ENCODE measurements around the gene CFAP43. TPM values are rescaled to one million over a fixed set of nuclear protein-coding genes. Genes with fewer than 3 reads are reported as not detected.
"Not testable (repeated sequence)": the region's sequence is repeated elsewhere in the genome, so short reads cannot be mapped to it uniquely, and the experiment has no call there.

CFAP43 gene
- total RNA-seq, 1 donor from 2014 or later, result 0.15 TPM

- peaks cover 3% of the 10 kb centered on the region for H3K36me3 Mint-ChIP-seq (ENCODE audit: low read depth)
- no peaks in the 10 kb centered on the region for H3K27me3 Mint-ChIP-seq (ENCODE audit: low read depth)
- DNase-seq (ENCODE audit: low spot score), result no peak
- TF ChIP-seq CTCF (IDR thresholded peaks at IDR 0.05), result no peak
- peak overlapping the region; percentile 20 for H3K4me3 Mint-ChIP-seq (ENCODE audit: unreplicated experiment)
- H3K27ac Mint-ChIP-seq (ENCODE audit: unreplicated experiment), result no peak overlapping the region
- H3K9me3 Mint-ChIP-seq (ENCODE audit: low read depth), result no peaks in the 10 kb centered on the region
- peaks cover 32% of the 10 kb centered on the region for H3K4me1 Mint-ChIP-seq (ENCODE audit: low read depth)
These were observed 20.9 kb upstream of the CFAP43 start for GRCh38 chr10:104253106-104253505.

GRCh38 chr10:104252368-104252767 lies 20.2 kb upstream of the CFAP43 start:
- TF ChIP-seq CTCF (IDR thresholded peaks at IDR 0.05), result no peak
- Mint-ChIP-seq H3K27ac (ENCODE audit: unreplicated experiment) (no peak overlapping the region), H3K4me1 (ENCODE audit: low read depth) (peaks cover 29% of the 10 kb centered on the region), H3K27me3 (ENCODE audit: low read depth) (no peaks in the 10 kb centered on the region), H3K9me3 (ENCODE audit: low read depth) (peaks cover 2% of the 10 kb centered on the region), H3K36me3 (ENCODE audit: low read depth) (no peaks in the 10 kb centered on the region), H3K4me3 (ENCODE audit: unreplicated experiment) (no peak overlapping the region)
- DNase-seq (ENCODE audit: low spot score), result no peak

- peaks cover 21% of the 10 kb centered on the region for H3K4me1 Mint-ChIP-seq (ENCODE audit: low read depth)
- H3K9me3 Mint-ChIP-seq (ENCODE audit: low read depth), result peaks cover 11% of the 10 kb centered on the region
- no peaks in the 10 kb centered on the region for H3K27me3 Mint-ChIP-seq (ENCODE audit: low read depth)
- H3K4me3 Mint-ChIP-seq (ENCODE audit: unreplicated experiment), result no peak overlapping the region
- no peak overlapping the region for H3K27ac Mint-ChIP-seq (ENCODE audit: unreplicated experiment)
- no peaks in the 10 kb centered on the region for H3K36me3 Mint-ChIP-seq (ENCODE audit: low read depth)
- no peak for DNase-seq (ENCODE audit: low spot score)
- TF ChIP-seq CTCF (IDR thresholded peaks at IDR 0.05), result no peak
These were observed 19.3 kb upstream of the CFAP43 start for GRCh38 chr10:104251443-104251842.

GRCh38 chr10:104250371-104250770 lies 18.2 kb upstream of the CFAP43 start:
- H3K27ac Mint-ChIP-seq (ENCODE audit: unreplicated experiment), result no peak overlapping the region
- no peak overlapping the region for H3K4me3 Mint-ChIP-seq (ENCODE audit: unreplicated experiment)
- H3K4me1 Mint-ChIP-seq (ENCODE audit: low read depth), result peaks cover 11% of the 10 kb centered on the region

GRCh38 chr10:104248931-104249330 lies 16.8 kb upstream of the CFAP43 start:
- peaks cover 11% of the 10 kb centered on the region for H3K9me3 Mint-ChIP-seq (ENCODE audit: low read depth)
- not testable (repeated sequence) for H3K4me1 Mint-ChIP-seq (ENCODE audit: low read depth); H3K27me3 Mint-ChIP-seq (ENCODE audit: low read depth); DNase-seq (ENCODE audit: low spot score); H3K36me3 Mint-ChIP-seq (ENCODE audit: low read depth); H3K4me3 Mint-ChIP-seq (ENCODE audit: unreplicated experiment); H3K27ac Mint-ChIP-seq (ENCODE audit: unreplicated experiment)

More at GRCh38 chr10:104250371-104250770, 18.2 kb upstream of the CFAP43 start:
- Mint-ChIP-seq H3K36me3 (ENCODE audit: low read depth) (no peaks in the 10 kb centered on the region), H3K27me3 (ENCODE audit: low read depth) (no peaks in the 10 kb centered on the region), H3K9me3 (ENCODE audit: low read depth) (peaks cover 11% of the 10 kb centered on the region)
- no peak for TF ChIP-seq CTCF (IDR thresholded peaks at IDR 0.05)
- no peak for DNase-seq (ENCODE audit: low spot score)

- TF ChIP-seq CTCF (IDR thresholded peaks at IDR 0.05), result no peak
- no peak overlapping the region for H3K4me3 Mint-ChIP-seq (ENCODE audit: unreplicated experiment)
- no peaks in the 10 kb centered on the region for H3K36me3 Mint-ChIP-seq (ENCODE audit: low read depth)
- H3K27me3 Mint-ChIP-seq (ENCODE audit: low read depth), result peaks cover 8% of the 10 kb centered on the region
- DNase-seq (ENCODE audit: low spot score), result no peak
- H3K4me1 Mint-ChIP-seq (ENCODE audit: low read depth), result no peaks in the 10 kb centered on the region
- peaks cover 11% of the 10 kb centered on the region for H3K9me3 Mint-ChIP-seq (ENCODE audit: low read depth)
- no peak overlapping the region for H3K27ac Mint-ChIP-seq (ENCODE audit: unreplicated experiment)
These were observed 15.5 kb upstream of the CFAP43 start for GRCh38 chr10:104247513-104248146.

All from chondrocyte (in vitro differentiated cells).